Measurements from ENCODE around the gene LRMDA.

Gene LRMDA

DNA sequence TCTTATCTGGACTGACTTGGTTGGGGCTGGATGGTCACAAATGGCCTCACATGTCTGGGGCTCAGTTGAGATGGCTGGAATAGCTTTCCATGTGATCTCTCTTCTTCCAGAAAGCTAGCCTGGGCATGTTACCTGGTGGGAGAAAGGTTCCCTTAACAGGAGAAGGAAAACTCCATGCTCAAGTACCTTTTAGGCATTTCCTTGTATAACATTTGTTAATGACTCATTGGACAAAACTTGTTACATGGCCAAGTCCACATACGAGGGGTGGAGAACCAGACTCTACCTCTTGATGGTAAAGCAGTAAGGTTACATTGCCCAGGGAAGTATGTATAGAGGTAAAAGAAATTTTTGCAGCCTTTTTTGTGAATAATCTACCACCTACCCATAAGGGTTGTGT, 826.4 kb downstream of the LRMDA start:
- no peak for DNase-seq

DNA sequence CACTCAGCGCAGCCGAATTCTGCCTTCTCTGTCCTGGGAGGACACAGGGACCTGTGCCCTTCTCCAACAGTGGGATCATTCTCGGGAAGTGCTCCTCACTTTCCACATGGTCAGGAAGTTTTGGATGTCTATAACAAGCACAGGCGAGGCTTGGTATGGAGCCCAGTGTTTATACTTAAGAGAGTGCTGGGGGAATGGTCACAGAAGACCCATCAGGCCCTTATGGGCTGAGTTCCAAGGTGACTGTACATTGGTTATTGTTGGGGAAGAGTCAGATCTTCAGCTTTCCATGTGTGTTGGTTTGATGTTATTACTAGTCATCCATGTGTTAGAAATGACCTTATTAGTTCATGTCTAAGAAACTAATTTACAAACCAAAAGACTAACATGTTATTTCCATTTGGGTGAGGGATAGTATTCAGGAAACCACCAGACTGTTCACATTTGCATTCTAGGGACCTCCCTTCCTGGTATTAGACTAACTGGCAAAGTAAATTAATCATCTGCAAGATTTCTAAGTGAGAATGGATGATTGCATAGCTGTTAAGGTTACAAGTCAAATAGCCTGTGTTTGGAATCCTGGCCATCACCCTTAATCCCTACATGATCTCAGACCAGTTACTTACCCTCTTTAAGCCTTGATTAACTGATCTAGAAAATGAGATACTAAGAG, 834.2 kb downstream of the LRMDA start:
- DNase-seq, result no peak

DNA sequence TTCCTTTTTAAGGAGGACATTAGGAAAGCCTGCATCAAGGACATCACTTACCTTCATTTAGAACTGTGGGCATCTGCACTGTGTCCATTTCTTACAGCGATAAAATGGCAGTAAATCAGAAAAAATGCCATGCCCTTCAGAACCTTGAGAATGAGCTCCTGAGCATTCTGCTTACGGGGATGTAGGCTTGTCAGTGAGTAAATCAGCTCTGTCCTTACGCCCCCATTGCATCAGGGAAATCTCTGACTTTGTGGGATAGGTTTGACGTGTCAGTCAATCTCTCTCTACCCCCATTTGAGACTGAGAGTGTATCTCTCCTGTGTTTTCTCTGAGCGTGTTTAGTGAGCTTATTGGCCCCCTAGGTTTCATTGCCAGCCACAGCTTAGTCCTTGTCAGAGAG, 837.1 kb downstream of the LRMDA start:
- no peak for DNase-seq

DNA sequence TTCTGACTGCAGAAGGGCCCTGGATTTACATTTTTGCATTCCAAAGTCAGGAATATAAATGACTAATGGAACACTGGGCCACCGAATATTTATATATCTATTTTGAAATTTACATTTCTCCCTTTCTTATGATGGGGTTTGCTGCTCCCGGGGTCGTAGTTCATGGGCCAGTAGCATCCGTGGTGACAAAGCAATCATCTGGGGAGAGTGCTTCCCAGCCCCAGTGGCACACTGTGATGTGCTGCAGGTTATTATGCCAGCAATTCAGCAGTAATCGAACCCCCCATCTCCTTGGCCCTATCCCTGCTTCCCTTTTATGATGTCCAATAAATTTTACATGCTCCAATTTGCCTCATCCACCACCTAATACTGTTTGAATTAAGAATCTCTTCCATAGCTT, 837.5 kb downstream of the LRMDA start:
- no peak for DNase-seq

DNA sequence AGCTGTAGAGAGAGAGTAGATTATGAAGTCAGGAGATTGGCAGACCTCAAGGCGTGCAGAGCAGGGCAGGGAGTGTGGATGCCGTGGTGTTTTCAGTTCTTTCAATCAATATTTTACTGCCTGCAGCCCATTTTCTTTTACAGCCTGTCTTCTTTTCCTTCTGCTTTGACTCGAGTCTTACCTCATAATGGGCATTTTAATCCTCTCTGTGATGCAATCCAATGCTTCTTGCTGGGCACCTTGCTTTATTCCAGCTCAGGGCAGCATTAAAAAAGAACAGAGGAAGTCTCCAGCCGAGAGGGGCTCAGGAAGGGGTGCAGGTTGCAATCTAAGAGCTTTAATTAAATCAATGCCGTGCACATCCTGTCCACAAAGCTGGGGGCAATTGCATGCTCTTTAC, 839.0 kb downstream of the LRMDA start:
- DNase-seq, result no peak

DNA sequence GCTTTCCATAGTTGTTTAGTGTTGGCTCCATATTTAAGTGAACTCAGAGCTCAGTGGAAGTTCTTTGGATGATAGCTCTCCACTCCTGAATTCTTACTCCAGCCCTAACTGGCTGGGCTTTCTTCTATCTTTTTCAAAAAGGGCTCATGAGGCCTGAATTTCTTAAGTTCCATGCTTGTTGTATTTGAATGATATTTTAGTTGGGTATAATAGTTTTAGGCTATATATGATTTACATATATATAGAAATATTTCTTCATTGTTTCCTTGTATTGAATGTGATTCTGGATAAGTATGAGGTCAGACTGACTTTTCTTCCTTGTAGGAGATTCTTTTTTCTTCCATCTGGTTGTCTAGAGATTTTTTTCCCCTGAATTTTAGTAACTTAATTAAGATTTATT, 843.5 kb downstream of the LRMDA start:
- DNase-seq, result no peak

DNA sequence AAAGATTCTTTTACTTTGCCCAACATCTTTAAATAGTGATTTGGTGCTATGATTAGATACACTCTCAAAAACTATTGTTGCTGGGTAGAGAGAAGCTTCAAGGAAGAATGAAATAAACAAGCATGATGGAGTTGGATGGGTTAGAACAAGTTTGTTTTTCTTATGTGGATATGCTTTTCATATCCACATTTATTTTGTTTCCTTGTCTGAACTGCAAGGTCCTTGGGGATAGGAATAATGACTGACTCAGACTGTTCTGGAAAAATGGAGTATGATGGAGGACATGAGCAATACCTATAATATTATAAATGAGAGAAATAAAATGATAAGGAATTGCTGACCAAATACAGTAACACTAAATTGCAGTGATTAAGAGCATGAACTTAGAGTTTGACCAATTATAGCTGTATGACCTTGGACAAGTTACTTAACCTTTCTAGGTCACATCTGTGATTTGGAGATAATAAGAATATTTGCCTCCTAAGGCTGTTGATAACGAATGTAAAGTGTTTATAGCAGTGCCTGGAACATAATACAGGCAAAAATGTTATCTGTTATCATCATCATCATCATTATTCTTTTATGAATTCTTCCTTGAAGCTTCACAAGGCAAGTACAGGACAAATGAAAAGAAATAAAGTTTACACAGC, 847.5 kb downstream of the LRMDA start:
- no peak for DNase-seq

DNA sequence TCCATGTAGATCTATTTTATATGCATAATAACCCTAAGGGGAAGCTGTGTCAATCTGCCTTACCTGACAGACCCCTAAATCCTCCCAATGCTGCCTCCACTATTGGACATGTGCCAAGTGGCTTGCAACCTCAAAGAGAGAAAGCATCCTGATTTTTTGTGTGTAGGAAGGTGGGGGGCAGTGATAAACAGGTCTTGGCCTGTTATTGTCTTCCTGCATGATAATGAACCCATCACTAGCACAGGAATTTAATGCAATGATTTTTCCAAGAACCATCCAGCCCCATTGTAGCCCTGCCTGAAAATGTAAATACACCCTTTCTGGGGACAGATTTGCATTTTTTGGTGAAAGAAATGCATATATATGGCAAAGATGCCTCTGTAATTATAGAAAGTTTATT, 850.2 kb downstream of the LRMDA start:
- DNase-seq, result no peak

DNA sequence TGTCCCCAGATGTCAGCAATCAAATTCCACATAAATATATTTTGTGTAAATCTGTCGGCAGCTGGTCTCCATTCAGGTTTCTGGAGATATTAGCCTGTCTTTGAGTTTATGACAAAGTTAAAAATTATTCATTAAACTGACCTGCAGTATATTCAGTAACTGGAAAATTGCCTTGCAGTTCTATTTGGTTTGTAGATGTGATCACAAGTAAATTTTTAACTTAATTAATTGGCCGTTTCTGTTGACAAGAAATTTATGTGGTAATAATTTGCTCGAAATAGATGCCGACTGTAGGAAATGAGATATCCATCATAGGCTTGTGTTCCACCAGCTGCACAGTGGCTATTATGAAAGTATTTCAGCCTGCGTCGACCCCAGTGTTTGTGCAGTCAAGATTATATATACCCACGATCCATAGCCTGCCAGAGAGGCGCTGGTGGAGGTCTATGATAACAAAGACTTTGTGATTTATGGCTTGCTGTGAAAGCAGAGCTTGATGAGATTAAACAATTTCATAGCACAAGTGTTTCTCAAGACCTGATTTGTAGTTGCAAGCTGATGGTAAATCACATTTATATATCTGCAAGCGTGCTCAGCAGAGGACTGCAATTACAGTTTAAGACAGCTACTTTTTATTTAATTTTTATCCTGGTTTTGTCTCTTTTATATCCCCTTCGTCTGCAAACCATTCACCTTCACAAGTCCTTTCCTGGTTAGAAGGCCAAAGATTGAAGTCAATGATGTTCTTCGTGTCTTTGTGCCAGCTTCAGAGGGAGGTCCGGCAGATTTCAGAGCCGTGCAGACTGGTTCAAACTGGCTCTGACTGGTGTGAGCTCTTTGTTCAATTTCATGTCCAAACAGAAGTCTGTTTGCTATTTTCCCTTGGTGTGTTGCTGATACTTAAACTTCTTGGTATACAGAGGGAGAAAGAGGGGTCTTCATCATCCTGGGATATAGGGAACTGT, 850.9 kb downstream of the LRMDA start:
- DNase-seq, result no peak

DNA sequence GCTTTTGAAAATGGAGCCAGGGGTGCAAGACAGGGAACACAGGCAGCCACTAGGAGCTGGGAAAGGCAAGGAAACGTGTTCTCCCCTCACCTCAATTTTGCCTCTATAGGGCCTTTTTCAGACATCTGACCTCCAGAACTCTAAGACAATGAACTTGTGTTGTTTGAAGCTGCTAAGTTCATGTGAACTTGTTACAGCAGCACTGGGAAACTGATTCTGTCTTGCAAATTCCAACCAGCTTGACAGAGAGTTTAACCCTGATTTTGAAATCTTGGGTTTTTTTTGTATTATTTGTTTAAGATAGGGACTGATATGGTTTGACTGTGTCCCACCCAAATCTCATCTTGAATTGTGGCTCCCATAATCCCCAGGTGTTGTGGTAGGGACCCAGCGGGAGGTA, 852.9 kb downstream of the LRMDA start:
- DNase-seq, result no peak

DNA sequence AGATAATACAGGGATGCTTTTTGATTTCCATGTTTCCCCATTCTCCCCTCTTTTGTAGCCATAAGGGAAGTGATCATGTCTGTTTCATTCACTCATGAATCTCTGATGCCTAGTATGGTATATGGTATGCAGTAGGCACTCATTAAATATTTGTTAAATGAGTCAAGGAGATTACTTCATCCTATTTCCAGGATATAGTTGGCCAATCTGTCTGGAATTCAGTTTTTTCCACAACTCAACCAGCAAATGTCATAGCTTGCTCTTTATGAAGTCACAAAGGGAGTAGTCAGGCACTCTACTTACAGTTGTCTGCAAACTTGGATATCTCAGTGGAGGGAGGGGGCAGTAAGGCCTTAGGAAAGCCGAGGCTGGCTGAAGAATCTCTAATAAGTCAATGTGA, 853.6 kb downstream of the LRMDA start:
- no peak for DNase-seq

DNA sequence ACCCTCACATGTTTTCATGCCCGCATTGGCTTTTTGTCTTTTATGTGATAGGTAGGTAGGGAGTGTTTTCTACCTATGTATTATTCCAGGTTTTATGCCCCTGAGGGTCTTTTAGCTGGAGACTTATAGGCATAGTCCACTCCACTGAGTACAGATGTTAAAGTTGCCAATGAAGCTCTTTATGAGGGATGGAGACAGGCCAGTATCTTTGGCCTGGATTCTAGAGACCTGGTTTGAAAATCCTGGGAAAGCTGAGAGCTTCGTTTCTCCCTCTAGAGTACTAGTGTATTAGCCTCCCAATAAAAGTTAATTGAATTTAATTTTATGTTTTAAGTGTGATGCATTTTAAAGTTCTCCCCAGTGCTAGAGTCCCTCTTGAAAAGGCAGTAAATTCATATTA, 854.1 kb downstream of the LRMDA start:
- DNase-seq, result no peak

DNA sequence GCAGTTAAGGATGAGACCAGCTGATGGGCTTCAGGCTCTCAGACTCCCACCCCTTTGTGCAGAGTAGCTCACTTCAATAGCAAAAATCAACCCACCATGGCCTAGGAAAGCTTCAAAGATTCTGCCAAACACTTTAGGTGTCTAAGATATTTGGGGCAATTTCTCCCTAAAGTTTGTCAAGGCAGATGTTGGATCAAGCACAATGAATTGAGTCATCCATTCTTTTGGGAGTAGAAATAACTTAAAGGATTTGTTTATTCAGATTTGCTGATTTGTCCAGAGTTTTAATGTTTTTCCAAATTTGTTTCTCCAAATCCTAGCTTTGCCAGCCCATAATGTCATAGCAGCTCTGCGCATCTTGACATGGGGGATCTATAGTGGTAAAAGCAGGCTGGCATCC, 855.1 kb downstream of the LRMDA start:
- no peak for DNase-seq

DNA sequence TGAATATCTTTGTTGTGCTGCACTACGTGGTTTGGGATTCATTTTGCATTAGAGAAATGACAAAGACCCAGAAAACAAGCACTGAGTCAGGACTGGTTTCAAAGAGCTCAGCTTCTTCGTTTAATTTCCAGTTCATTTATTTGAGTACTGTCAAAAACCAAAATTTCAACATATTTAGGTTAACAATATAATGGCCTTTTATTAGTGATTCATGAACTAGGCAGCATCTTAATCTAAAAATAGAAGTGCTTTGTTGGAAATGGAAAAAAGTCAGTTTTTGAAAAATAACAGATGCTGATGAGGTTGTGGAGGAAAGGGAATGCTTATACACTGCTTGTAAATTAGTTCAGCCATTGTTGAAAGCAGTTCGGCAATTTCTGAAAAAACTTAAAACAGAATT, 856.4 kb downstream of the LRMDA start:
- DNase-seq, result no peak

DNA sequence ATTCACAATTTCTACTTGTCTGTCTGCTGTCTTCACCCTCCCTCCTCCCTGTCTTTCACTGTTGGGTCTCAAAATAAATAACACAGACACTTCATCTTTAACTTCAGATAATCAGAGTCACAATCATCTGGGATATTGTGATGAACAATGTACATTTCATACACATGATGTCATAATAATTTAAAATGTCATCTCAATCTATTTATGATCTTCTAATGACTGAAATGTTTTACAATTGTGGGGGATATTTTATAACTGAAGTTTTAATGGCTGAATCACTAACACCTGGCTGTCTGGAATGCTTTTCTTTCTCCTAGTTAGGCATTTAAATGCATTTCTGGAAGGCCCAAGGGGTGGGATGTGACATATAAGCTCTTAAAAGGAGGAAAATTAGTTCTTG, 859.8 kb downstream of the LRMDA start:
- DNase-seq, result no peak

DNA sequence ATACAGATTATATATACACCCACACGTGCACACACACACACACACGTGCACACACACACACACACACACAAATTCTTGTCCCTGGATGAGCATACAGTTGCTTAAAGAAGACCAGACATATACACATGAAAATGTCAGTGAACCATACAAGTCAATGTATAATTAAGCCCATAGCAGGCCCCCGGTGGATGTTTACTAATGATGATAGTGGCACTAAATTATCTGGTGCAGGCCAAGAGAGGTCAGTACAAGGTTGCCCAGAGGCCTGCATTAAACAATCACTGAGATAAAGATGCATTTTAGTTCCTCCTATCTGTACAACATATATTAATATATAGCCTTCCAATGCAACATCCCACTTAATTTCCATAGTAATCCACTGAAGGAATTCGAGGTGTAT, 860.5 kb downstream of the LRMDA start:
- DNase-seq, result no peak

DNA sequence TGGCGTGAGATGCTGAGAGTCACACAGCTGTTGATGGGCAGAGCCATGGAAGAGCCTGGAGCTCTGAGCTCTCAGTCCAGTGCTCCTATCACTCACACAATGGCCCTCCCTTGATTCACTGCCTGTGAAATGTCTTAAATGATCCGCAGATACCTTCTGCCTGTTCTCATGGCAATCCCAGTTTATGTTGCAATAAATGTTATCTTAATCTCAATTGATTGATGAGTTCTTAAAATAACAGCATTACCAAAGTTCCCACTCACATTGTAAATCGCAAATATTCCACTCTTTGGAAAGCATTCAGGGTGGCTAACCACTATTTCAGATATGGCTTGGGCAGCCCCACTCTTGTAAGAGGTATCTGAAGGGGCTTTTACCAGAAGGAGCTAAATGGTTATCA, 865.5 kb downstream of the LRMDA start:
- no peak for DNase-seq

DNA sequence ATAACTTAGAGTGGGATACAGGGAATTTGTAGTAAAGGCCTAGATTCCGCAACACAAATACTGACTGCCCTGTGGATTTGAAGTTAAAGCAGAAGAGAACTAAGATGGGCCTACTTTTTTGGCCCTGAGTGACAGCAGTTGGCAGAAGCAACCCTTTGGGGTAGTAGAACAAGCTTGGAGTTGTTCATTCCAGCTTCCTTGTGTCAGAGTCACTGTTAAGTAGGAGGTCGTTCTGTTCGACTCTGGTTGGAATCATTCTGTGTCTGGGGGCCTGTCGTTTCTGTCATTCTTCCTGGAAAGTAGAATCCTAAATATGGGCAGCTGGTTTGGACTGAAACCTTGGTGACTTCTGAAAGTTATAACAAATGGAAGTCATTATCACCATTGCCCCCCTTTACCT, 865.9 kb downstream of the LRMDA start:
- DNase-seq, result no peak

DNA sequence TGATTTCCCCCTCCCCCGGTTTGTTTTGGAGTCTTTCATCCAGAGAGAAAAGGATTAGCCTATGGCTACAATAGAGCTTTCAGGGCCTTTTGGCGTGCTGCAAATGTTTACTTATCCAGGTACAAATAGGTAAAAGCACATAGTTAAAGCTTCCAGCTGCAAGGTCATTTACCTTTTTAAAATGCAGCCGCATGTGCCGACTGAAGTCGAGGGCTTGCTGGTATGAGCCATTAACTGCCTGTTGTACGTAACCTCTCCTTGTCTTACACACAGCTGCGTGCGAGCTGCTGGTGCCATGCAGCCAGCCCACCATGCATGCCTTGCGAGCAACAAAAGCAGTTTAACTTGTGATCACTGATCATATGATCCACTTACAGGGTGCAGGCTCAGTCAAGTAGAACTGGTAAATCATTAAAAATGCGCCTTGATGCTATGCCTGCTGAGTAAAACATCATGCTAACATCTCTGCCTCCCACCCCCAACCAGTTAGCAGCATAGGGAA, 866.4 kb downstream of the LRMDA start:
- no peak for DNase-seq

DNA sequence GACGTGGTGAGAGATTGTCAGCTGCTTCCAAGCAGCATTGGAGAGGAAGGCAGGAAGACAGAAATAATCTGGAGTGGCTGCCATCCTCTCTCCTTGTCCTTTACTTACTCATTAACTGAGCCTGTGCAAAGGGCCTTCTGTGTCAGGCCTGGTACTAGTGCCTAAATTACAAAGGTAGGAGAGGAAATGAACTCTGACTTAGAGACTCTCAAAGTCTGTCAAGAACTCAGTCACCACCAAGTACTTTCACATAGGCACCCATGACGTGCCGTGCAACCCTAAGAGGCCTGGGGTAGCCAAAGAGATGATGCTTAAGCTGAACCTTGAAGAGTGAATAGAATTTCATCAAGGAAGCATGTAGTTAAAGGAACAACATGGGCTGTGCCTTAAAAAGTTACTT, 866.9 kb downstream of the LRMDA start:
- no peak for DNase-seq

DNA sequence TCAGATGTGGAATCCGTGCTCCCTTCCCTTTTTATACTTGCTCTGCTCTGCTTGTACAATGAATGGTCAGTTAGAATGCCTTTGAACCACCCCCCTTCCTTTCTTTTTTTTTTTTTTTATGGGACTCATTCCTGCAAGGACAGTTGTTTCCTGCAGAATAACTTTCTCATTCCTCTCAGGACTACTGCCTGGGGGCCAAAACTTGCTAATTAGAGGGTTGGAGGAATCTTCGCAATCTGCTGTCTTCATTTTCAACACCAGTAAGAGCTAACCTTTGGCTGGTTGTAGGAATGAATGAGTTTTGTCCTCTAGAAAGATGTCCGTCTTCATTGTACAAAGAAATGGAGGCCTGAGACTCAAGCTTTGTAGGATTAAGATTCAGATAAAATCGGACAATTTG, 868.1 kb downstream of the LRMDA start:
- no peak for DNase-seq

DNA sequence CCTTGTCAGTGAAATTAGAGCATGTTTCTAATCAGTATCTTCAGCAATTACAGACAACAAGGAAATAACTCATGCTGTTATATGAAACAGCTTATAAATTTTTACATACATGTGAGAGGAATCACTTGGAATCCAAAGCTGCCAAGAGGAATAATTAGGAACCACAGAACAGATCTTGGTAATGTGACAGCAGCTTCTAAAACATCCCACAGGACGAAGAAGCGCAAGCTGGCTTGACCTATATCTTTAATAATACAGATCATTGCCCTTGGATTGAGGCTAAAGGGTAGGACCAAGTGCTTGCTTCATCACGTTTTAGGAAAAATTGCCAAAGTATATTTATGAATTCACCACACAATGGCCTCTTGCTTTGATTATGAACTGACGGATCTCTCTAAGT, 869.8 kb downstream of the LRMDA start:
- no peak for DNase-seq

DNA sequence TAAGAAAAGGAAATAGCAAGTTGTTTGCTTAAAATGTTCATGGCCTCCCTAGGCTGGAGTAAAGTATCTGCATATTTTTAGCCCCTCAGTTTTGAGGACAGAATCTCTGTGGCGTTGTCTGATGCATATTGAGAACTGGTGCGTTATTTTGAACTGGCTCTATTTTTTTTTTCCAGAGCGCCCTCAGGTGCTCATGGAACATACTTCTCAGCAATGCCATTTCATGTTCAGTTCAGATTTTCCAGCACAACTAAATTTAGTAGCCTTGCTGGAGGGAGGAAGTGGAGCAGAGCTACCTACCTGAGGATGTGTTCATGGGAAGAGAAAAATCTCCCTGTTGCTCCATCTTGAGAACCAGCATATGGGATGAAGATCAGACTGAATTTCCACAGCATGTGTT, 870.5 kb downstream of the LRMDA start:
- DNase-seq, result no peak

DNA sequence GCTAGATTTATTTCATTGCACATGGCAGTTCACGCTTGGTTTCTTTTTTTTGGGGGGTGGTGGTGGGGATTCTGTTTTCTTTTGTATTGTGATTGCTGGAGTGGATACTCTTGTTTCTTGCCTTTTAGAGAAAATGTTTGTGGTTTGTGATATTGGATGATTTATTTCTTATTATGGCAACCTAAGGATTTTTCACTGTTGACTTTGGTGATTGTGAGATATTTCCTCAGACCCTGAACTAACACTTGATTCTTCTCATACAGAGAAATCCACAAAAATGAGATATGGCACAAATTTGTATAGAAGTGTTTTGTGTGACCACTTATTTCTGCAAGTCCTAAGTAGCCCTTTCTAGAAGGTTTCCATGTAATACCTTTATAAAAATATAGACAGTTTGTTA, 871.1 kb downstream of the LRMDA start:
- no peak for DNase-seq

Data from NCI-H1048 (cell line).